Omental fat pad (tissue), 4 donors: ENCODE data around the gene MCTS1. TPM values are rescaled to one million over a fixed set of nuclear protein-coding genes. Genes with fewer than 3 reads are reported as not detected.
A peak's percentile ranks its signal among the peaks of the same experiment; 100 is the strongest.
"Not testable (repeated sequence)": the region's sequence is repeated elsewhere in the genome, so short reads cannot be mapped to it uniquely, and the experiment has no call there.

Experiments used
- ATAC-seq: fragments of 150-250 bp; one replicate; pipeline ENCODE4 v1.9.1; 2016; ENCODE audit warnings: mild to moderate bottlenecking, moderate library complexity; ENCODE audit not compliant: low FRiP score
- DNase-seq: peaks from one replicate; pipeline ENCODE4 v3.0.0-alpha.2; 2019; ENCODE audit warnings: low spot score
- CTCF ChIP-seq, 3 donors: fragments of 450-650 bp; IDR thresholded peaks; one replicate each; pipeline ENCODE4 v1.5.1; 2016 to 2017; ENCODE audit warnings: antibody characterized with exemption in 3 of 3, mild to moderate bottlenecking in 3 of 3, moderate library complexity in 2 of 3
- total RNA-seq, 4 donors: library from RNA; depleted of rRNA; stranded (reverse); fragments of >200 nt; gene quantifications; one replicate each; pipeline ENCODE4 v1.1.0, GENCODE V29; 2016

The MCTS1 gene
- total RNA-seq, 4 donors from 2014 or later = 17.9 to 26.8 (median 21.3) TPM

- peak; percentile 98 for ATAC-seq
- DNase-seq = peak; percentile 58
- TF ChIP-seq CTCF (IDR thresholded peaks at IDR 0.05) = no peak
These were observed 26.0 kb downstream of the MCTS1 start, which contains the start of gene C1GALT1C1 for GRCh38 chrX:120629667-120630537. C1GALT1C1 (minus strand) TSS chrX:120630054; CDS start chrX:120627166, 2,888 bp downstream.

GRCh38 chrX:120638619-120639018, 34.7 kb downstream of the MCTS1 start:
- ATAC-seq (no peak), DNase-seq (no peak)
- no peak for TF ChIP-seq CTCF (IDR thresholded peaks at IDR 0.05)

- DNase-seq = no peak
- ATAC-seq = no peak
- TF ChIP-seq CTCF (IDR thresholded peaks at IDR 0.05) = no peak
These were observed 39.0 kb downstream of the MCTS1 start for GRCh38 chrX:120642871-120643270.

GRCh38 chrX:120647127-120647526, 43.2 kb downstream of the MCTS1 start:
- TF ChIP-seq CTCF (IDR thresholded peaks at IDR 0.05) = no peak
- no peak for ATAC-seq
- DNase-seq = no peak

- not testable (repeated sequence) for DNase-seq, ATAC-seq
These were observed 48.4 kb downstream of the MCTS1 start for GRCh38 chrX:120652256-120652655.

- no peak for TF ChIP-seq CTCF (IDR thresholded peaks at IDR 0.05)
- ATAC-seq = no peak
- DNase-seq = no peak
These were observed 49.1 kb downstream of the MCTS1 start for GRCh38 chrX:120653000-120653399.

- ATAC-seq (no peak), DNase-seq (no peak)
- TF ChIP-seq CTCF (IDR thresholded peaks at IDR 0.05) = no peak
These were observed 56.7 kb downstream of the MCTS1 start for GRCh38 chrX:120660637-120661036.

Other genes starting within 250 kb of the MCTS1 start
- gene ATP1B4, start 242.0 kb upstream of the MCTS1 start, total RNA-seq = not detected
- 100 to 1,000 TPM; 111 to 123 (median 117) TPM for gene LAMP2, start 134.8 kb upstream of the MCTS1 start, total RNA-seq
- gene CUL4B, start 43.1 kb upstream of the MCTS1 start, total RNA-seq = 10 to 100 TPM; 27.3 to 55.5 (median 30.3) TPM
- 10 to 100 TPM; 20.8 to 37.1 (median 27.3) TPM for gene C1GALT1C1, start 26.0 kb downstream of the MCTS1 start, total RNA-seq